Activated CD4-positive, alpha-beta T cell treated with anti-CD3 and anti-CD28 coated beads, Interleukin-2, Interleukin-4, amounts not matched to agents 100 ng/mL and 50 ng/mL, durations not matched to agents 16 hours and 8 hours (primary cell): ENCODE measurements around the gene PCDHGA12.
"Not testable (repeated sequence)": the region's sequence is repeated elsewhere in the genome, so short reads cannot be mapped to it uniquely, and the experiment has no call there.

Experiments used
- DNase-seq: peaks from one replicate; pipeline ENCODE4 v3.0.0-alpha.2; 2020; ENCODE audit warnings: low spot score

PCDHGA12 gene

DNA sequence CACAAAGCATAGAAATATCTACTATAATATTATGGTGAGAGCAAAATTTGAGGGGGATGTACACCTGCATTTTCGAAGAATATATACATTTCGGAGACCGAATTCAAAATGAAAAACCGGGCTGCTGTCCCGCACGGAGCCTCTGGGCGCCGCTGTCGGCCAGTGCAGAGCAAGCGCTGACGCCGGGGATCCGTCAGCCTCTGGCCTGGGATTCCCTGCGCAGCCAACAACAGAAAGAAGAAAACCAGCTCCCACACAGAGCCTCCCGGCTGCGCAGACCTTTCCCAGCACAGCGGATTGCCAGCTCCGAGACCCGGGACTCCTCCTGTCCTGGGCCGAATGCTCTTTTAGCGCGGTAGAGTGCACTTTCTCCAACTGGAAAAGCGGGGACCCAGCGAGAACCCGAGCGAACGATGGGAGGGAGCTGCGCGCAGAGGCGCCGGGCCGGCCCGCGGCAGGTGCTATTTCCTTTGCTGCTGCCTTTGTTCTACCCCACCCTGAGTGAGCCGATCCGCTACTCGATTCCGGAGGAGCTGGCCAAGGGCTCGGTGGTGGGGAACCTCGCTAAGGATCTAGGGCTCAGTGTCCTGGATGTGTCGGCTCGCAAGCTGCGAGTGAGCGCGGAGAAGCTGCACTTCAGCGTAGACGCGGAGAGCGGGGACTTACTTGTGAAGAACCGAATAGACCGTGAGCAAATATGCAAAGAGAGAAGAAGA lies 22.4 kb upstream of the PCDHGA12 start, which contains the start of gene PCDHGB6:
TSS of gene PCDHGB6 (plus strand) at position 232 of the 716 bp plus-strand sequence. CDS start at position 414, 182 bp downstream.
- DNase-seq = peak; percentile 42

DNA sequence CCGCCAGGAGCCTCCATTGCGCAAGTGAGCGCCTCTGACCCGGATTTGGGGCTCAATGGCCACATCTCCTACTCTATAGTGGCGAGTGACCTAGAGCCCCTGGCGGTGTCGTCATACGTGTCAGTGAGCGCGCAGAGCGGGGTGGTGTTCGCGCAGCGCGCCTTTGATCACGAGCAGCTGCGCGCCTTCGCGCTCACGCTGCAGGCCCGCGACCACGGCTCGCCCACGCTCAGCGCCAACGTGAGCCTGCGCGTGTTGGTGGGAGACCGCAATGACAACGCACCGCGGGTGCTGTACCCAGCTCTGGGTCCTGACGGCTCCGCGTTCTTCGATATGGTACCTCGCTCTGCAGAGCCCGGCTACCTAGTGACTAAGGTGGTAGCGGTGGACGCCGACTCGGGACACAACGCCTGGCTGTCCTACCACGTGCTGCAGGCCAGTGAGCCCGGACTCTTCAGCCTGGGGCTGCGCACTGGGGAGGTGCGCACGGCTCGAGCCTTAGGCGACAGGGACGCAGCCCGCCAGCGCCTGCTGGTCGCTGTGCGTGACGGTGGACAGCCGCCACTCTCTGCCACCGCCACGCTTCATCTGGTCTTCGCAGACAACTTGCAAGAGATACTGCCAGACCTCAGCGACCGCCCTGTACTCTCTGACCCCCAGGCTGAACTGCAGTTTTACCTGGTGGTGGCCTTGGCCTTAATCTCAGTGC lies 20.6 kb upstream of the PCDHGA12 start:
- no peak for DNase-seq

DNA sequence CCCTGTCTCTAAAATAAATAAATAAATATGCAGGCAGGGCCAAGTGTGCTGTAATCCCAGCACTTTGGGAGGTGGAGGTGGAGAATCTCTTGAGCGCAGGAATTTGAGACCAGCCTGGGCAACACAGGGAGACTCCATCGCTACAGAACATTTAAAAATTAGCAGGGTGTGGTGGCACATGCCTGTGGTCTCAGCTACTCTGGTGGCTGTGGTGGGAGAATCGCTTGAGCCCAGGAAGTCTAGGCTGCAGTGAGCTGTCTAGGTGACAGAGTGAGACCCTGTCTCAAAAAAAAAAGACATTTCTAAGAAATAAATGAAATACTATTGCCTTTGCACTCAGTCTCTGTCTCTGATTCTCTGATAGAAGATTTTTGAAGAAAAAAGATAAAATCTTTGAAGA lies 18.7 kb upstream of the PCDHGA12 start:
- DNase-seq = no peak

DNA sequence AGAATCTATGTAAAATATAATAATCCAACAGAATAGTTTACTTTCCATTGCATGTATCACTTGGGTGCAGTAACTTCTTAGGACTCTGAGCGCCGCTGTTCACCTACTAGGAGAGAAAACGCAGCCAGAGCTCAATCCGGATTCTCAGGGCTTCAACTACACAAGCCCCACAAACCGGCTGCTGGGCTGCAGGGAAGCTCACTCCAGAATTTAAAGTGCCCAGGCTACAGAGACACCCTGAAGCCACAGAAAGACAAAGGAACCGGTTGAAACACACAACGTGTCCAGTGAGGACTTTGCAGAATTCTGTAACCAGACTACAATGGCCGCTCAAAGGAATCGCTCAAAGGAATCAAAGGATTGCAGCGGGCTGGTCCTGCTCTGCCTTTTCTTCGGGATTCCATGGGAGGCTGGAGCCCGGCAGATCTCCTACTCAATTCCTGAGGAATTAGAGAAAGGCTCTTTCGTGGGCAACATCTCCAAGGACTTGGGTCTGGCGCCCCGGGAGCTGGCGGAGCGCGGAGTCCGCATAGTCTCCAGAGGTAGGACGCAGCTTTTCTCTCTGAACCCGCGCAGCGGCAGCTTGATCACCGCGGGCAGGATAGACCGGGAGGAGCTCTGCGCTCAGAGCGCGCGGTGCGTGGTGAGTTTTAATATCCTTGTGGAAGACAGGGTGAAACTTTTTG lies 17.3 kb upstream of the PCDHGA12 start, which contains the start of gene PCDHGA10:
TSS of gene PCDHGA10 (plus strand) at position 134 of the 686 bp plus-strand sequence. CDS start at position 323, 189 bp downstream.
- peak; percentile 57 for DNase-seq

DNA sequence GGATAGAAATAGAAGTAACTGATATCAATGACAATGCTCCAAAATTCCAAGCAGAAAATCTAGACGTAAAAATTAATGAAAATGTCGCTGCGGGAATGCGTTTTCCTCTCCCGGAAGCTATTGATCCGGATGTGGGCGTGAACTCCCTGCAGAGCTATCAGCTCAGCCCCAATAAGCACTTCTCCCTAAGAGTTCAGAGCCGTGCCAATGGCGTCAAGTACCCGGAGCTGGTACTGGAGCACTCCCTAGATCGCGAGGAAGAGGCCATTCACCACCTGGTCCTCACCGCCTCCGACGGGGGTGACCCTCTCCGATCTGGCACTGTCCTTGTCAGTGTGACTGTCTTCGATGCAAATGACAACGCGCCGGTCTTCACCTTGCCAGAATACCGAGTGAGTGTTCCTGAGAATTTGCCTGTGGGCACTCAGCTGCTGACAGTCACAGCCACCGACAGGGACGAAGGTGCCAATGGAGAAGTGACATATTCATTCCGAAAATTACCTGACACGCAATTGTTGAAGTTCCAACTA lies 16.7 kb upstream of the PCDHGA12 start:
- no peak for DNase-seq

DNA sequence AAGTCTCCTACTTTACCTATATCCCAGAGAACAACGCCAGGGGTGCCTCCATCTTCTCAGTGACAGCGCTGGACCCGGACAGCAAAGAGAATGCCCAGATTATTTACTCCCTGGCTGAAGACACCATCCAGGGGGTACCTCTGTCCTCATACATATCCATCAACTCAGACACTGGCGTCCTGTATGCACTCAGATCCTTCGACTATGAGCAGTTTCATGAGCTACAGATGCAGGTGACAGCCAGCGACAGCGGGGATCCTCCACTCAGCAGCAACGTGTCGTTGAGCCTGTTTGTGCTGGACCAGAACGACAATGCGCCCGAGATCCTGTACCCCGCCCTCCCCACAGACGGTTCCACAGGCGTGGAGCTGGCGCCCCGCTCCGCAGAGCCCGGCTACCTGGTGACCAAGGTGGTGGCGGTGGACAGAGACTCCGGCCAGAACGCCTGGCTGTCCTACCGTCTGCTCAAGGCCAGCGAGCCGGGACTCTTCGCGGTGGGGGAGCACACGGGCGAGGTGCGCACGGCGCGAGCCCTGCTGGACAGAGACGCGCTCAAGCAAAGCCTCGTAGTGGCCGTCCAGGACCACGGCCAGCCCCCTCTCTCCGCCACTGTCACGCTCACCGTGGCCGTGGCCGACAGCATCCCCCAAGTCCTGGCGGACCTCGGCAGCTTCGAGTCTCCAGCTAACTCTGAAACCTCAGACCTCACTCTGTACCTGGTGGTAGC lies 15.6 kb upstream of the PCDHGA12 start:
- DNase-seq = not testable (repeated sequence)

DNA sequence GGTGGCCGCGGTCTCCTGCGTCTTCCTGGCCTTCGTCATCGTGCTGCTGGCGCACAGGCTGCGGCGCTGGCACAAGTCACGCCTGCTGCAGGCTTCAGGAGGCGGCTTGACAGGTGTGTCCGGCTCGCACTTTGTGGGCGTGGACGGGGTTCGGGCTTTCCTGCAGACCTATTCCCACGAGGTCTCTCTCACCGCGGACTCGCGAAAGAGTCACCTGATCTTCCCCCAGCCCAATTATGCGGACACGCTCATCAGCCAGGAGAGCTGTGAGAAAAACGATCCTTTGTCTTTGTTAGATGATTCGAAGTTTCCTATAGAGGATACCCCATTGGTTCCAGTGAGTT lies 15.1 kb upstream of the PCDHGA12 start:
- not testable (repeated sequence) for DNase-seq

DNA sequence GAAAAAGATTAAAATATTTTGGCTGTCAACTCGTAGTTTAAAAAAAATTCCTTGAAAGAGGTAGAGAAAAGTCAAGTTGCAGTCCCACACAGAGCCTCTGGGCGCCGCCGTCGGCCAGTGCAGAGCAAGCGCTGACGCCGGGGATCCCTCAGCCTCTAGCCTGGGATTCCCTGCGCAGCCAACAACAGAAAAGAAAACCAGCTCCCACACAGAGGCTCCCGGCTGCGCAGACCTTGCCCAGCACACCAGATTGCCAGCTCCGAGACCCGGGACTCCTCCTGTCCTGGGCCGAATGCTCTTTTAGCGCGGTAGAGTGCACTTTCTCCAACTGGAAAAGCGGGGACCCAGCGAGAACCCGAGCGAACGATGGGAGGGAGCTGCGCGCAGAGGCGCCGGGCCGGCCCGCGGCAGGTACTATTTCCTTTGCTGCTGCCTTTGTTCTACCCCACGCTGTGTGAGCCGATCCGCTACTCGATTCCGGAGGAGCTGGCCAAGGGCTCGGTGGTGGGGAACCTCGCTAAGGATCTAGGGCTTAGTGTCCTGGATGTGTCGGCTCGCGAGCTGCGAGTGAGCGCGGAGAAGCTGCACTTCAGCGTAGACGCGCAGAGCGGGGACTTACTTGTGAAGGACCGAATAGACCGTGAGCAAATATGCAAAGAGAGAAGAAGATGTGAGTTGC lies 12.7 kb upstream of the PCDHGA12 start, which contains the start of gene PCDHGB7:
TSS of gene PCDHGB7 (plus strand) at position 184 of the 679 bp plus-strand sequence. CDS start at position 367, 183 bp downstream.
- DNase-seq = peak; percentile 53

DNA sequence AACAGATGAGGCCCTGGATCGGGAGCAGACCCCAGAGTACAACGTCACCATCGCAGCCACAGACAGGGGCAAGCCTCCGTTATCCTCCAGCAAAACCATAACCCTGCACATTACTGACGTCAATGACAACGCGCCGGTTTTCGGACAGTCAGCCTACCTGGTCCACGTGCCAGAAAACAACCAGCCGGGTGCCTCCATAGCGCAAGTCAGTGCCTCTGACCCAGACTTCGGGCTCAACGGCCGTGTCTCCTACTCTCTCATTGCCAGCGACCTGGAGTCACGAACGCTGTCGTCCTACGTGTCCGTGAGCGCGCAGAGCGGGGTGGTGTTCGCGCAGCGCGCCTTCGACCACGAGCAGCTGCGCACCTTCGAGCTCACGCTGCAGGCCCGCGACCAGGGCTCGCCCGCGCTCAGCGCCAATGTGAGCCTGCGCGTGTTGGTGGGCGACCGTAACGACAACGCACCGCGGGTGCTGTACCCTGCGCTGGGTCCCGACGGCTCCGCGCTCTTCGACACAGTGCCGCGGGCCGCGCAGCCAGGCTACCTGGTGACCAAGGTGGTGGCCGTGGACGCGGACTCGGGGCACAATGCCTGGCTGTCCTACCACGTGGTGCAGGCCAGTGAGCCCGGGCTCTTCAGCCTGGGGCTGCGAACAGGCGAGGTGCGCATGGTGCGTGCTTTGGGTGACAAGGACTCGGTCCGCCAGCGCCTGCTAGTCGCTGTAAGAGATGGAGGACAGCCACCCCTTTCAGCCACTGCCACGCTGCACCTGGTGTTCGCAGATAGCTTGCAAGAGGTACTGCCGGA lies 11.0 kb upstream of the PCDHGA12 start:
- DNase-seq = no peak

DNA sequence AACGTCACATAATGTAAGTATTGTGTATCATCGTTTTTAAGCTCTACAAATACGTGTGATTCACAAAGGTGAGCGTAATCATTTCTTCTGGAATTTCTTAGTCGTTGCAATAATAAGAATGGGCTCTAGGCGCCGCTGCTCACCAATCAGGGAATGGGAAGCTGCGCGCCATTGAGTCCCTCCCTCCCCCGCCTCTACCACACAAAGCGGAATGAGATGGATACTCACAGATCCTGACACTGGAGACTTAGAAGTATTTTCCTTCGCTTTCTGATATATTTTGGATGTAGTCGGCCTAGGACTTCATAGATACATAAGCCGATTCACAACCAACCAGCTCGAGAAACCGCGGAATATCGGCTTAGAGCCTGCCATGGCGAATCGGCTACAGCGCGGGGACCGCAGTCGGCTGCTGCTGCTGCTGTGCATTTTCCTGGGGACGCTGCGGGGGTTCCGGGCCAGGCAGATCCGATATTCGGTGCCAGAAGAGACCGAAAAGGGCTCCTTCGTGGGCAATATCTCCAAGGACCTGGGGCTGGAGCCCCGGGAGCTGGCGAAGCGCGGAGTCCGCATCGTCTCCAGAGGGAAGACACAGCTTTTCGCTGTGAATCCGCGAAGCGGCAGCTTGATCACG lies 9.3 kb upstream of the PCDHGA12 start, which contains the start of gene PCDHGA11:
TSS of gene PCDHGA11 (plus strand) at position 197 of the 634 bp plus-strand sequence. CDS start at position 374, 177 bp downstream.
- peak; percentile 51 for DNase-seq

DNA sequence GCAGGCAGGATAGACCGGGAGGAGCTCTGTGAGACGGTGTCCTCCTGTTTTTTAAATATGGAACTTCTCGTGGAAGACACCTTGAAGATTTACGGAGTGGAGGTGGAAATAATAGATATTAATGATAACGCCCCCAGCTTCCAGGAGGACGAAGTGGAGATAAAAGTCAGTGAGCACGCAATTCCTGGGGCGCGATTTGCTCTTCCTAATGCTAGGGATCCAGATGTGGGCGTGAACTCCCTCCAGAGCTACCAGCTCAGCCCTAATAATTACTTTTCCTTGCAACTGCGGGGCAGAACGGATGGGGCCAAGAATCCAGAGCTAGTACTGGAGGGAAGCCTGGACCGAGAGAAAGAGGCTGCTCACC lies 8.8 kb upstream of the PCDHGA12 start:
- no peak for DNase-seq

DNA sequence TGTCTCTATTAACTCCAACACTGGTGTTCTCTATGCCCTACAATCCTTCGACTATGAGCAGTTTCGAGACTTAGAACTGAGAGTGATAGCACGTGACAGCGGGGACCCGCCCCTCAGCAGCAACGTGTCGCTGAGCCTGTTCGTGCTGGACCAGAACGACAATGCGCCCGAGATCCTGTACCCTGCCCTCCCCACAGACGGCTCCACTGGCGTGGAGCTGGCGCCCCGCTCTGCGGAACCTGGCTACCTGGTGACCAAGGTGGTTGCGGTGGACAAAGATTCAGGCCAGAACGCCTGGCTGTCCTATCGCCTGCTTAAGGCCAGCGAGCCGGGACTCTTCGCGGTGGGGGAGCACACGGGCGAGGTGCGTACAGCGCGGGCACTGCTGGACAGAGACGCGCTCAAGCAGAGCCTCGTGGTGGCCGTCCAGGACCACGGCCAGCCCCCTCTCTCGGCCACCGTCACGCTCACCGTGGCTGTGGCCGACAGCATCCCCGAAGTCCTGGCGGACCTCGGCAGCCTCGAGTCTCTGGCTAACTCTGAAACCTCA lies 7.5 kb upstream of the PCDHGA12 start:
- DNase-seq = no peak

DNA sequence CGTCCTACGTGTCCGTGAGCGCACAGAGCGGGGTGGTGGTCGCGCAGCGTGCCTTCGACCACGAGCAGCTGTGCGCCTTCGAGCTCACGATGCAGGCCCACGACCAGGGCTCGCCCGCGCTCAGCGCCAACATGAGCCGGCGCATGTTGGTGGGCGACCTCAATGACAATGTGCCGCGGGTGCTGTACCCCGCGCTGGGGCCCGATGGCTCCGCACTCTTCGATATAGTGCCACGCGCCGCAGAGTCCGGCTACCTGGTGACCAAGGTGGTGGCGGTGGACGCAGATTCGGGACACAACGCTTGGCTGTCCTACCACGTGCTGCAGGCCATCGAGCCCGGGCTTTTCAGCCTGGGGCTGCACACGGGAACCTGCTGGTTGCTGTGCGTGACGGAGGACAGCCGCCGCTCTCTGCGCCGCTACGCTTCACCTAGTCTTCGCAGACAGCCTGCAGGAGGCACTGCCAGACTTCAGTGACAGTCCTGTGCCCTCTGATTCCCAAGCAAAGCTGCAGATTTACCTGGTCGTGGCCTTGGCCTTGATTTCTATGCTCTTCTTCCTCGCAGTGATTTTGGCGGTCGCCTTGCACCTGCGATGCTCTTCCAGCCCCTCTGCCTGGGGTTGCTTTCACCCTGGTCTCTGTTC lies 2.4 kb upstream of the PCDHGA12 start:
- DNase-seq = no peak

DNA sequence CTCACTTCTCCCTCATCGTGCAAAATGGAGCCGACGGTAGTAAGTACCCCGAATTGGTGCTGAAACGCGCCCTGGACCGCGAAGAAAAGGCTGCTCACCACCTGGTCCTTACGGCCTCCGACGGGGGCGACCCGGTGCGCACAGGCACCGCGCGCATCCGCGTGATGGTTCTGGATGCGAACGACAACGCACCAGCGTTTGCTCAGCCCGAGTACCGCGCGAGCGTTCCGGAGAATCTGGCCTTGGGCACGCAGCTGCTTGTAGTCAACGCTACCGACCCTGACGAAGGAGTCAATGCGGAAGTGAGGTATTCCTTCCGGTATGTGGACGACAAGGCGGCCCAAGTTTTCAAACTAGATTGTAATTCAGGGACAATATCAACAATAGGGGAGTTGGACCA lies 979 bp downstream of the PCDHGA12 start:
- no peak for DNase-seq

DNA sequence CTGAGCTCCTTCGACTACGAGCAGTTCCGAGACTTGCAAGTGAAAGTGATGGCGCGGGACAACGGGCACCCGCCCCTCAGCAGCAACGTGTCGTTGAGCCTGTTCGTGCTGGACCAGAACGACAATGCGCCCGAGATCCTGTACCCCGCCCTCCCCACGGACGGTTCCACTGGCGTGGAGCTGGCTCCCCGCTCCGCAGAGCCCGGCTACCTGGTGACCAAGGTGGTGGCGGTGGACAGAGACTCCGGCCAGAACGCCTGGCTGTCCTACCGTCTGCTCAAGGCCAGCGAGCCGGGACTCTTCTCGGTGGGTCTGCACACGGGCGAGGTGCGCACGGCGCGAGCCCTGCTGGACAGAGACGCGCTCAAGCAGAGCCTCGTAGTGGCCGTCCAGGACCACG lies 2.0 kb downstream of the PCDHGA12 start:
- not testable (repeated sequence) for DNase-seq

DNA sequence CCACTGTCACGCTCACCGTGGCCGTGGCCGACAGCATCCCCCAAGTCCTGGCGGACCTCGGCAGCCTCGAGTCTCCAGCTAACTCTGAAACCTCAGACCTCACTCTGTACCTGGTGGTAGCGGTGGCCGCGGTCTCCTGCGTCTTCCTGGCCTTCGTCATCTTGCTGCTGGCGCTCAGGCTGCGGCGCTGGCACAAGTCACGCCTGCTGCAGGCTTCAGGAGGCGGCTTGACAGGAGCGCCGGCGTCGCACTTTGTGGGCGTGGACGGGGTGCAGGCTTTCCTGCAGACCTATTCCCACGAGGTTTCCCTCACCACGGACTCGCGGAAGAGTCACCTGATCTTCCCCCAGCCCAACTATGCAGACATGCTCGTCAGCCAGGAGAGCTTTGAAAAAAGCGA lies 2.4 kb downstream of the PCDHGA12 start:
- not testable (repeated sequence) for DNase-seq

DNA sequence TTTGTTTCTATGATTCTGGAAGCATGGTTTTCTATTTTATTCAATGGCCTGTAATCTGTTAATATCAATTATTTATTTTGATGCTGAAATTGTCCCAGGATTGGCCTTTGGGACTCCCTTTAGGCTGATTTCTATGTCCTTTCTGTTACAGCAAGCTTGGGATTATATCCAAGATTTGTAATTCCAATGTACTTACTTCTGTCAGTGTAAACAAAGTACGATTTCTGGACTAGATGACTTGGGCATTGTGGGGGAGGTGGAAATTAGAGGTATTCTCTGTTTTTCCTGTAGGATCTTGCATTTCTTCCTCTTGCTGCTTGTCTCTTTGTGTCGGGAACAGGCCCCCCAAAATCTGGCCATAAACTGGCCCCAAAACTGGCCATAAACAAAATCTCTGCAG lies 3.7 kb downstream of the PCDHGA12 start:
- no peak for DNase-seq

DNA sequence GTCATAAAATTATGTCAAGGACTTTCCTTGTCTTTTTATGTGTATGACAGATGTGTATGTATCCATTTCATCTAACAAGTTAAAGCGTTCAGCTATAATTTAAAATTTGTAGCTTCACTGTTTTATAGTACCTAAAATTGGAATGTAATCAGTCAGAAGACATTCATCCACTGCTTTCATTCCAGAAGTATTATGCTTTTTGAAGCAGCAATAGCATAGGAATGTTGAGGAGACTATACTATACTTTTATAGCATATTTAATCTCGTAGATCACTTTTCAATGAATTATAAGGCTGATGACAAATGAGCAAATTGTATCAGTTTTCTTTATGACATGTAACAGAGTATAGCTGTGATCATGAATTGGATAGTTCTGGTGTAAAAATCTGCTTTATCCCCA lies 6.9 kb downstream of the PCDHGA12 start:
- DNase-seq = no peak
